Measurements from ENCODE around the gene PEPD.

PEPD gene

DNA sequence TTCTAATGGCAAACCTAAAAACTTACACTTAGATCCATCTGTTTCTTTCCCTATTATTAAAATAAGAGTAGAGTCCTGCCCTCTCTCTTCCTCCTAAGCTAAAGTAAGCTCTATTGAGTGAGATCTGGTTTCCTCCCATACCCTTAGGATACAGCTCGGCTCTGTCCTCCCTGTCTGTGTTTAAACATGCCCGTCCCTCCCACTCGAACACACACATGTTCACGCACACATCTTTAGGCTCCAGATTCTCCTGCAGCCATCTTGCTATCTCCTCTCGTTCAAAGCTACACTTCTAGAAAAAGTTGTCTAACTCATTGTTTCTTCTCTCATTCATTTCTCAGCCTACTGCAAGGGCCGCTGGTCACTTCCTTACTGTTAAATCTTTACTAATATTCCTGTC lies 163.2 kb downstream of the PEPD start:
- no peak for DNase-seq (ENCODE audit: low read depth)

DNA sequence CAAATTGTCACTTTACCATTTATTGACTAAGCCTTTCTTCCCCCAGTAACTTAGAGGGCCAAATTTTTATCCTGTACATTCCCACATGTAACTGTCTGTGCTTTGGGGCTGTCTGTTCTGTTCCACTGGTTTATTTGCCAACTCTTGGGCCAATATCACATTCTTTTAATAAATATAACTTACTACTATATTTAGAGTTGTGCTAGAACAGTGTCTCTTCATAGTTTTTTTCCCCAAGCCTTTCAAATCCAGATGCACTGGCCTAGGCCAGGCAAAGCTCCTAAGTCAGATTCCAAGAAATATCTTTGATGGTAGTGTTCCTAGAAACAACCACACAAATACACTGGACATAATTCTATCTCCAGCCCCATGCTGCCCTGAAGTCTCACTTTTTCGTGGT lies 164.0 kb downstream of the PEPD start:
- DNase-seq (ENCODE audit: low read depth), result no peak

DNA sequence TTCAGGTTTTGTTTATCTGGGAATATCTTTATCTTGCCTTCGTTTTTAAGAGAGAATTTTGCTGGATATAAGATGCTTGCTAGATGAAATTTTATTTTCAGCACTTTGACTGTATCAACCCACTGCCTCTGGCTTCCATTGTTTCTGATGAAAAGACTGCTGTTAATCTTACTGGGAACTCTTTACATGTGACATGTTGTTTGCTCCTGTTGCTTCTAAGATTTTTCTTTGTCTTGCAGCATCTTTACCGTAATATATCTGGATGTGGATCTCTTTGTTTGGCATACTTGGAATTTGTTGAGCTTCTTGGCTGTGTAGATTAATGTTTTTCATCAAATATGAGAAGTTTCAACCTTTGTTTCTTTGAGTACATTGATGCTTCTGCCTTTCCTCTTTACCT lies 166.1 kb downstream of the PEPD start:
- no peak for DNase-seq (ENCODE audit: low read depth)

DNA sequence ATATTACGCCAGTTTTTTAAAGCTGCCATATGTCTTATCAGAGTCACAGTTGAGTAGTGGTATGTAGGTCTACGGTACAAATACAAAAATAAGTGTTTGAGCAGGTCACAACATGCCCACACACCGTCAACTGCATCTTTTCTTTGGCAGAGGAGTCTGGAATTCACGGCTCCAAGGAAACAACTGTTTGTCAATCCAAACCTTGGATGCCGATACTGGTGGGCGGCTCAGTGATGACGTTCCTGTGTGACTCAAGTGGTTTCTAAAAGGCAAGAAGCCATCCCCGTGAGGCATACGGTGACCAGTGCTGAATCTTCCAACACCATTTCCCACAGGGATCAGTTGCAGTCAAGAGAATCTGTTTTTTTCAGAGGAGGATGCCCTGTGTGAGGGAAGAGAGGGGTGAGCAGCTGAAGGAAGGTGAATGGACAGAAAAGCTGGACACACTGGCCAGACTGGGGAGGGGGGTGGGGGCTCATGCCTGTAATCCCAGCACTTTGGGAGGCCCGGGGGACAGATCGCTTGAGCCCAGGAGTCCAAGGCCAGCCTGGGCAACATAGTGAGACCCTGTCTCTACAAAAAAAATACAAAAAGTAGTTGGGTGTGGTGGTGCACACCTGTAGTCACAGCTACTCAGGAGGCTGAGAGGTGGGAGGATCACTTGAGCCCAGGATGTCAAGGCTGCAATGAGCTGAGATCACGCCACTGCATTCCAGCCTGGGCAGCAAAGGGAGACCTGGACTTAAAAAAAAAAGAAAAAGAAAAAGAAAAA lies 170.9 kb downstream of the PEPD start:
- no peak for DNase-seq (ENCODE audit: low read depth)

DNA sequence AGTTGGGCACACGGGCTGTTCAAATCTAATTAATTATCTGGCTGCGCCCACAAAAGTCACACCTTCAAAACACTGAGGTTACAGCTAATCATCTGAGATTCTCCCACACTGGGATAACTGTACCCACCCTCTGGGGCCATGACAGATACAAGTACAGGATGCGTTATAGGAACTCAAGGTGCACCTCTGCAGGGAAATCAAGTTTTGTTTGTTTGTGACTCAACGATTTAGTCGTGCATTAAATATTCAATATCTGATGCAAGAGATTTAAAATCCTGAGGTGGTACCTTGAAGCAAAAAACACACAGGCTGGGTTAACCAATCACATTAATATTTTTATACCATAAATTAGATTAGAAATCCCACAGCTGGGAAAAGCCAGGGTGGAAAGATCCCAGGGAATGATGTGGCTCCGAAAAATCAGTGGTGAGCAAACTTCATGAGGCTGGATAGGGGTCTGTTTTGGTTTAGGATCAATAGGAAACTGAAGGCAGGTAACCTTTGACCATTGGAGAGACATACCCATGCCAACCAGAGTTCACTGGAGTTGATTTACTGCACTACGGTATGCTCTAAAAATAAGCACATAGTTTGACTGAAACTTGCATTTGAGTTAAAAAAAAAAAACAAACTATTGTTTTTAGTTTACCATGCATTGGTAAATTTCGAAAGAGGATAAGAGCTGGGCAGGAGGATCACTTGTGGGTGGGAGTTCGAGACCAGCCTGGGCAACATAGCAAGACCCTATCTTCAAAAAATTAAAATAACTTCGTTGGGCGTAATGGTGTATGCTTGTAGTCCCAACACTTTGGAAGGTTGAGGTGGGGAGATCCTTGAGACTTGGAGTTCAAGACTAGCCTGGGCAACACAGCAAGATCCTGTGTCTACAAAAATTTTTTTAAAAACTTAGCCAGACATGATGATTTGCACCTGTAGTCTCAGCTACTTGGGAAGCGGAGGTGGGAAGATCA lies 172.0 kb downstream of the PEPD start:
- no peak for DNase-seq (ENCODE audit: low read depth)

DNA sequence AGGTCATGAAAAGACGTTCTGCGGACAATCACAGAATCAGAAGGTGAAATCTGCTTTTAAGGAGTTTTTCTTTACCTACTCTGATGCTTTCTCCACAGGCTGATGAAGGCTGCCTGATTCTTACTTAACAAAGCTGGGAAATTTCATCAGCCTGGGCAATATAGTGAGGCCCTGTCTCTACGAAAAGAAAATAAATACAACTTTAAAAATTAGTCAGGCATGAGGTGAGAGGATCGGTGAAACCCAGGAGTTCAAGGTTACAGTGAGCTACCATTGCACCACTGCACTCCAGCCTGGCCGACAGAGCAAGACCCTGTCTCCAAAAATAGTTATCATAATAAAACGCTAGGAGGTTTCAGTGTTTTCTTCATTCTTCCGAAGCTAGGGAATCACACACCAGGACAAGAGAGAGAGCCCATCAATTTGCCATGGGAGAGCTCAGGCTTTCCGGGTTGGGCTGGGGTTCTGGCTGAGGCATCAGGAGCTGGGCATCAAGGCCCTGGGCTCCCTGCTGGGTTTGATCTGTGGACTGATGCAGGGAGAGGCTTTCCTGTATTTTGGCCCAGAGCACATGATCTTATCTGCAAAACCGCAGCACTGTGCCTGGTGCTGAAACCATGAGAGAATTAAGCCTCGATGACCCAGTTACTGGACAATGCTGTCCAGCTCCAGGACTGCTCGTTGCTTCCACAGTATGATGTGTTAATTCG lies 173.1 kb downstream of the PEPD start:
- DNase-seq (ENCODE audit: low read depth), result no peak

DNA sequence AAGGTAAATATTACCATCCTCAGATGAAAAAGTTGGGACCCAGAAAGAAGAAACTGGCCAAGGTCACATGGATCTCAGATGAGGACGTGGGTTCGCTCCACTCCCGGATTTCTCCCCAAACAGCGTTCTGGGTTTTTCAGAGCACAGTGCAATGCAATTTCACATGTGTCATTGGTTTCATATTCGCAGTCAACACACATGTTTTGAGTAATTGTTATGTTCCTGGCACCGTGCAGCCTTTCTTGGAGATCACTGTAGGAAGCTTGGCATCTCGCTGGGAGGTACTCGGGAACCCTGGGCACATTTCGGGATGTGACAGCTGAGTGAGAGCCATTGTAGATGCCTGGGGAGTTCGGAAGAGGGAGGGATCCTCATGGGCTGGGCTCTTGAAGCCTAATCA lies 174.3 kb downstream of the PEPD start:
- DNase-seq (ENCODE audit: low read depth), result no peak

DNA sequence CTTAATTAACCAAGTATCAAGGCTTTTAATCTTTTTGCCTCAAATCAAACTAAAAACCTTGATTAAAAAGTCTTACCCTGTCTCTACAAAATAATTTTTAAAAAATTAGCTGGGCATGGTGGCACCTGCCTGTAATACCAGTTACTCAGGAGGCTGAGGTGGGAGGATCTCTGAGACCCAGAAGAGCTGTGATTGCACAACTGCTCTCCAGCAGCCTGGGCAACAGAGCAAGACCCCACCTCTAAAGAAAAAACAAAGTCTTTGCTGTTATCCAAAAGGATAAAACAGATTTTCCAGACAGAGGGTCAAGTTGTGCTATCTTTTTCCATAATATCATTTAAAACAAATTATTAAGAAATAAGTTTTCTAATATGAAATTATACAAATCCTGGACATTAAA lies 174.9 kb downstream of the PEPD start:
- DNase-seq (ENCODE audit: low read depth), result no peak

DNA sequence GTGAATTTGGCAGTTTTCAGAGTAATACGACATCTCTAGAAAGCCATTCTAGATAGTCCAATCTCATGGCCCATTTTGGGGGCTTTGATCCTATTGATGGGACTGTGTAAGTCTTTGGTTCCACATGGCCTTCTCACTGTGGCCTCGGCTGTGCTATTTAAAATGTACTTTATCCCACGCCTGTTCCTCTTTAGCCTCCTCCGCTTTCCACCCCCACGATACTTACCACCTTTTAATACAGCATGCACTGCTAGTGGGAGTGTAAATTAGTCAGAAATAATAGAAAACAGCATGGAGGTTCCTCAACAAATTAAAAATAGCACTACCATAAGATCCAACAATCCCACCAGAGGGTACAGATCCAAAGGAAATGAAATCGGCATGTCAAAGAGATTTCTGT lies 176.4 kb downstream of the PEPD start:
- DNase-seq (ENCODE audit: low read depth), result no peak

DNA sequence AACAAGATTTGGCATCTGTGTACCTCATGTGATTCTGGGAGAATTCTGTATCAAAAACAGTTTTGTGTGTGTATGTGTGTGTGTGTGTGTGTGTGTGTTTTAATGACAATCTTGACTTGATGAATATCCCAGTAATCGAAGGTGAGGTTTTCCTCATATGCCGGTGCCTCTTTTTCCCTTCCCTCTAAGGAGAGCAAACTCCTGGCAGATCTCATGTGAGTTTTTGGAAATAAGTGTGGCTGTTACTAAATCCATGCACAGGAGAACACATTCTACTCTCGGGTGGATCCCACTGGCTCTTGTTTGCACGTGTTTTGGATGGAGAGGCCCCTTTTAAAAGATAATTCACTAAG lies 177.0 kb downstream of the PEPD start:
- no peak for DNase-seq (ENCODE audit: low read depth)

DNA sequence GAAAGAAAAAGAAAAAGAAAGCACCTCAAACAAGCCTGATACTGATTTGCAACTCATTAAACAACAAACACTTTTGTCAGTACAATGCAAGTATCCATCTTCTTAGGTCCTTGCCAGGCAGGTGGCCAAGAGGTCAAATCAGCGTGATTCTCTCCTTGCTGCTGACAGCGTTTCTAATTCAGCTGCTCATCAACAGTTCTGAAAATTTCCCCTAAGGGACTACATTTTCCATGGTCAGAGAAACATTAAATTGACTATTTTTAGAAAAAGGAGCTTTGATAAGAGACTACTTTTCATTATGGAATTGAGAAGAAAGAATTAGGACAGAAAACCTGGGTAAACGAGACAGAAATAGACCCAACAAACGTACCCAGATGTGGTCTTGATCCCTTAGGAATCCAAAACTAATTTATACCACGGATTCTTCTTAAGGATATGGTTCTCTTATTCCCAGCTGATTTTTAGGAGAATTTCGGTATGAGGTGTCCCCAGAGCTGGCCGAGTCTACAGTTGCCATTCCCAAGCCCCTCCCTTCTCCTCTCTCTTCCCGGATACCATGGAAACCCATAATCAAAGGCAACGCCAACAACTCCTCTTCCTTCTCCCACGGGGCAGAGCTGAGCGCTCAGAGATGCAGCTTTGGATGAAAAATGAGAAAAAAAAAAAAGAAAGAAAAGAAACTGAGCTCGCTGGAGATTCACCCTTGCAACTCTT lies 177.6 kb downstream of the PEPD start:
- no peak for DNase-seq (ENCODE audit: low read depth)

DNA sequence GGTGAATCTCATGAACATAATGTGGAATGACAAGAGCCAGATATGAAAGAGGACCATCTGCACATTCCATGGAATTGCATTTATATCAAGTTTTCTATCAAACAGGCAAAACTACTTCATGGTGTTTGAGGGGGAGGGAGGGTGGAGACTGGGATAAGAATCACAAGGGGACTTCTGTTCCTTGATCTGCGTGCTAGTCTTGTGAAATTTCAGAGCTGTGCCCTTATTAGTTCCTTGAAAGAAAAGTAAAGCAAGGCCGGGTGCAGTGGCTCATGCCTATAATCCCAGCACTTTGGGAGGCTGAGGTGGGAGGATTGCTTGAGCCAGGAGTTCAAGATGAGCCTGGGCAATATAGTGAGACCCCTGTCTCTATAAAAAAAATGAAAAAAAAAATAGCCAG lies 178.3 kb downstream of the PEPD start:
- DNase-seq (ENCODE audit: low read depth), result no peak

DNA sequence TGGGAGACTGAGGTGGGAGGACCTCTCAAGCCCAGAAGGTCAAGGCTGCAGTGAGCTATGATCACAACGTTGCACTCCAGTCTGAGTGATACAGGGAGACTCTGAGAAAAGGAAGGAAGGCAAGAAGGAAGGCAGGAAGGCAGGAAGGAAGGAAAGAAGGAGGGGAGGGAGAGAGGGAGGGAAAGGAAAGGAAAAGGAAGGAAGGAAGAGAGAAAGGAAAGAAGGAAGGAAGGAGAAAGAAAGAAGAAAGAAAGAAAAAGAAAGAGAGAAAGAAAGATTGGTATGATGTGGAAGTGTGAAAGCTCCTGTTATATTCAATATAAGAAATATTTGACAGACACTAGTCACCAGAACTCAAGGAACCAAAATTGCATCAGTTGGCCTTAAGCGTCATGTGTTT lies 180.6 kb downstream of the PEPD start:
- DNase-seq (ENCODE audit: low read depth), result no peak

DNA sequence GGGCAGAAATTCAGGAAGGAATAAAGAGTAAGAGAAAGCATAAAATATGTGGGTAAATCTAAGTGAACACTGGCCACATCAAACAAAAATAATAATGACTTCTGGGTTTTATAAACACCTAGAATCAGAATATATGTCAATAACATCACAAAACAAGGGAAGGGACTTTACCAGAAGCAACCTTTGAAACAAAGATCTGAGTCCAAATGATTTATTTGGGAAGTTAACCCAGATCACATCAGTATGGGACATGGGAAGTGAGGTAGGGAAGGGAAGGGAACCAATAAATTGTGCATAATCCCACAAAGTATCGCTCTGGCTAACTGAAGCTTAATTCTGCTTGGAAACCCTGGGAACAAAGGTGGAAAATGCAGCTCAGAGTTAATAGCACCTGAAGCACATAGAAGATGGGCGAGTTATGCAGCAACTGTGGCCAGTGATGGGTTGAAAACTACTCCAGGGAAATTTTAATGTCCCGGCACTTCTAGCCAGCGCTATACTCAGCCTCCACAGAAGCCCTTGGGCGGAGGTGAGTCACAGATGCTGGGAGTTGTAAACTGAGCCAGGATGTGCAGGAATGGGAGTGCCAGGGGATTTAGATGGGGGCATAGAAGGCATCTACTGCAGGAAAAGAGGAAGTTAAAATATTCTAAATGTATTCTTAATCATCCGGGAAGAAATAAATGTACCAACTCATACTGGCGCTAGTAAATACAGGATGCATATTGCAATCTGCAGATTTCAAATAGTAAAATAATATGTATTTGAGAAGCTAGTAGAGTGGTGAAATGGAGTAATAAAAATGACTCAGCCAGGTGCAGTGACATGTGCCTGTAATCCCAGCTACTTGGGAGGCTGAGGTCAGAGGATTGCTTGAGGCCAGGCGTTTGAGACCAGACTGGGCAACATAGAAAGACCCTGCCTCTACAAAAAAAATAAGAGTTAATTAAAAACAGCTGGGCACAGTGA lies 182.3 kb downstream of the PEPD start:
- no peak for DNase-seq (ENCODE audit: low read depth)
